Stimulated activated CD8-positive, alpha-beta memory T cell treated with anti-CD3 and anti-CD28 coated beads, Interleukin-7, amount 100 ng/mL, for 48 hours (primary cell): ENCODE results near the gene PCARE.

Experiments used
- DNase-seq, 2 donors: peaks; one replicate each; pipeline ENCODE4 v3.0.0-alpha.2; 2020; ENCODE audit warnings: low read depth in 1 of 2; ENCODE audit errors: extremely low read depth in 1 of 2

PCARE gene

GRCh38 chr2:29040552-29040951 lies 33.8 kb downstream of the PCARE start:
- DNase-seq, result no peak

- no peak for DNase-seq
Measured at GRCh38 chr2:29039718-29040480, 34.4 kb downstream of the PCARE start.

- DNase-seq, result no peak
Measured at GRCh38 chr2:29035016-29035745, 39.1 kb downstream of the PCARE start.

GRCh38 chr2:29033656-29034055 lies 40.7 kb downstream of the PCARE start:
- no peak for DNase-seq

DNA sequence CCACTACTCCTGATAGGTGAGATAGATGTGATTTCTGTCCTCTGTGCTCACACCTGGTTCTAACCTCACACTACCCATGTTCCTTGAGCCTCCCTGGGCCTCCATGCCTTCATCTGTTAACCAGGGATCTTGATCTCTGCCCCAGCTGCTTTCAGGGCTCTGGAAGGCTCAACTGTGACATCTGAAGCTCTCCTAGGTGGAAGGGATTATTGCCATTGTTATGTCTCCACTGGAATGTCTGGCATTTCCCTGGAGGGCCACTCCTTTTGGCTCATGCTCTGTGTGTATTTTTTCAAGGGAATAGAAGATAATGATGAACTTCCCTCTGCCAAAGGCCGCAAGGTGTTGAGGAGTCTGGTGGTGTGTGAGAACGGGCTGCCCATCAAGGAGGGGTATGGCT lies 41.2 kb downstream of the PCARE start:
- DNase-seq, result no peak

DNA sequence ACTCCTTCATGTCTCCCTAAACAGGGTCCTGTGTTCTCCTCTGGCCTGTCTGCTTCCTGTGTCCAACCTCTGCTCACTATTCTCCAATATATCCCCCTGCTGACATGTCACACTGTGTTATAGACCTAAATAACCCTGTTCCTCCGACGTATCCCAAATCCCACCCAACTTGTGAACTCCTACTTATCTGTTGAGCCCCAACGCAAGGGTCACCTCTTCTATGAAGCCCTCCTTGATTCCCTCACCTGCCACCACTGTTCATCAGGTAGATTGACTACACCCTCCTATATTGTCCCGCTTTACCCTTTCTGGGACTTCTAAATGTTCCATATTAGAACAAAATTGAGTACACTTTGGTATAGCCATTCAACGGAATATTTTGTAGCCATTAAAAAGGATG lies 42.1 kb downstream of the PCARE start:
- DNase-seq, result no peak

DNA sequence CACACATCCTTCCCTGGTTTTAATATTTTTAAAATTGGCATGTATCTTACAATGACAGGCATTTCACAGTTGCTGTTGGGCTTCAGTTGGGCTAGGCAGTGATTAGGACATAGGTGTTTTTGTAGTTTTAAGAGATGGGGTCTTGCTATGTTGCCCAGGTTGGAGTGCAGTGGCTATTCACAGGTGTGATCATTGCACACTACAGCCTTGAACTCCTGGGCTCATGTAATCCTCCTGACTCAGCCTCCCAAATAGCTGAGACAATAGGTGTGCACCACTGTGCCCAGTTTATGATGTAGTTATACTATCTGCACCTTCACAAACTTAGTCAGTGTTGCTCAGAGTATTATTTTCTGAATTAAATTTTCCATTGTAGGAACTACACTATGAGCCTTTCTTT lies 43.3 kb downstream of the PCARE start:
- DNase-seq, result no peak

DNA sequence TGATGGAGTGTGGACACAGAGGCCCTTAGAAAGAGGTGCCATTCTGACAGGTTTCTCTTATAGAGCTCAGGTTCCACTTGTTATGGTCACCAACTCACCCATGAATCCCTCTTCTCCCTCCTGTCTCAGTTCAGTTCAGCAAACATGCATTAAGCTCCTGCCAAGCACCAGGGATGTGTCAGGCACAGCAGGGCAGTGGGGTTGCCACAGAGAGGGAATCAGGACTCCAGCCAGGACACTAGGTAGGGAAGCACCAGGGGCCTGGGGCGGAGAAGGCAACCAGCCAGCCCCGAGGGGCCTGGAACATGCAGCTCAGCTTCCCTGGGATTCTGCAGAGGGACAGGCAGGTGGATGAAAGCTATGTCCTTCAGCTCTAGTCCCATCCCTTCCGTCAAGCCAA lies 48.6 kb downstream of the PCARE start:
- DNase-seq, result no peak

DNA sequence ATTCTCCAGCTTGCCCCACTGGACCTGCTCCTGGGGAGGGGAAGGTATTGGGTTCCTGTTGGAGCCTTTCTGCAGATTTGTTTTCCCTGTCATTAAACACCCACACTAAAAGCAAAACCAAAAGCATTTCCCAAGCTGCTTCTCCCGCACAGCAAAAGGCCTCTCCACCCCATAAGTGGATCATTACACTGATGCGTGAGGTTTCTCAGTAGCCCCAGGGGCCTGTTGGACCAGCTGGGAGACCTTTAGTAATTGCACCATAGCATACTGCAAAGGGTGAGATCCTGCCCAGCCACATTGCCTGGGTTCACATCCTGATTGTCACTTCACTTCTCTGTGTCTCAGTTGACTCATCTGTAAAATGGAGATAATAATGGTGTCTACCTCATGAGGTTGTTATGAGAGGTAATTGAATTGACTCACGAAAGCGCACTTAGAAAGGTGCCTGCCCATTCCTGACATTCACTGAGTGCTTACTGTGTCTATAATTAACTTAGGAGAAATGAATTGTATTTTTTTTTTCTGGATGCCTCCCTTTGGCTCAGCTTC lies 49.4 kb downstream of the PCARE start:
- no peak for DNase-seq

DNA sequence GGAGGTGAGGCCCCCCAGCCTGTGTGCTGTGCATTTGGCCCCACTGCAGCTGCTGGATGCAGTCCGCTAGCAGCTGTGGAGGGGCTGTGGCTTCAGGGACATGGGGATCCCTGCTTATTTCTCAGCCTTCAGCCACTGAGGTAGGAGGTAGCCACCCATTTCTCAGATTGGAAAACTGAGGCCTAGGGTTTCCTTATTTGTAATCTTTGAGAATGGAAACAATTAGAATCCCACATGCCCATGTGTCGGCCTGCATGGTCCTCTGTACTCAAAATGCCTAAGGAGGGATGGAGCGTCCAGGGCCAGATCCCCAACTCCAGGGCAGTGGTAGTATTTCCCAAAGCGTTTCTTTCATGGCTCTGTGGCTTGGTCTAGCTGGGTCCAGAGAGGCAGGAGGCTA lies 51.1 kb downstream of the PCARE start:
- no peak for DNase-seq

DNA sequence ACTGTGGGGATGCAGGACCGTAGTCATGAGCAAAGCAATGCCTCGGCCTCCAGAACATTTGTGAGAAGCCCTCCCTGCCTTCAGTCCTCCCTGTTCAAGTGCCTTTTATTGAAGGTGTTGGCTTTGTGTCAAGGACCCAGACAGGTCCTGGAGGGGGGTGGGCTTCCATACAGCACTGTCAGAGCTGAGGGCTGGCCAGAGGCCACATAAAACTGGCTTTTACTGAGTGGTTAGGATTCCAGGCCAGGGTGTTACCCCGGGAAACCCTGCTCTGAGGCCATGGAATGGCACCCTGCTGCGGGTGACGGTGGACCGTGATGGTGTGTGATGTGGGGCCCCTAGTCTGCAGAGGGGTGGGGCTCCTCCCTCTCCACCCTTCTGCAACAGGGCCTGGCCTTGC lies 51.6 kb downstream of the PCARE start:
- no peak for DNase-seq

GRCh38 chr2:29021886-29022285 lies 52.4 kb downstream of the PCARE start:
- no peak for DNase-seq

DNA sequence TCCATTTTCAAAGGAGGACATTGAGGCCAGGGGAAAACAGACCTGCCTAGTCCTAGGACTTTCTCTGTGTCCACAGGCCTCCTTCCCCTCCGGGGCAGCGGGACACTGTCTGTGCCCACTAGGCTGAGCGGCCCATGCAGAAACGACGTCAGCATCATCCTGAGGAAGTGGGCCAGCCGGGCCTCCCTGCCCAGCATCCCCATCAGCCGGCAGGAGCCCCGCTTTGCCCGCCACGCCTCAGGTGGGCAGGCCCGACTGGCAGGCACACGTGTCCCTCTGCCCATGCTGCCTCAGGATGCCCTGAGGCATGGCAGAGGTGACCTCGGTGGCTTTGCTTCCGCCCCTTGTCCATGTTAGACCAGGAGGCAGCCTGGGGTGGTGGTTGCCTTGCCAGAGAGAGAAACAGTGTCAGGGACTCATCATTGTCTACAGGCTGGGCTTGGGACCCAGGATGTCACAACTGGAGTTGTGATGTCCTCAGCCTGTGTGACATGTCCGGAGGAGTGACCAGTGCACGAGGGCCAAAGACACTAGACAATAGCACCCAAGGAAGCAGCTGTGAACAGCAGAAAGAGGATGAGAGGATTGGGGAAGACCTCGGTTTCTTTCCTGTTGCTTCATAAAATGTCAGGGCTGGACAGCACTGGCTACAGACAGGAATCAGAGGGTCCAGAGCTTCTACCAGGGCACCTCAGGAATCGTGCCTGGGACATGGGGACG lies 56.4 kb downstream of the PCARE start:
- no peak for DNase-seq

DNA sequence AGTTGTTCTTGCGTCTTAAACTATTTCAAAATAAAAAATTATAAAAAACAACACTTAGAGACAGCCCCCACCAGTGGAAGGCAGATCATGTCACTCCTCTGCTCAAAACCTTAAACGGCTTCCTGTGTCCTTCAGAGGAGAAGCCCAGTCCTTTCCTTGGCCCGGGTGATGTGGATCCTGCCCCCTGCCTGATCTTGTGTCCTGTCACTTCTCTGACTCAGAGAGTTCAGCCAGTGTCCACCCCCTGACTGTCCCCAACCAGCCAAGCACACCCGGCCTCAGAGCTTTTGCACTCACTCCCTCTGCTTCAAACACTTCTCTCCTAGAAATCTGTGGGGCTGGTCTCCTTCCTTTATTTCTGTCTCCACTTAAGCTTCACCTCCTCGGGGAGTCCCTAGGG lies 57.8 kb downstream of the PCARE start:
- no peak for DNase-seq

GRCh38 chr2:29015701-29016470 lies 58.4 kb downstream of the PCARE start:
- DNase-seq, result no peak

DNA sequence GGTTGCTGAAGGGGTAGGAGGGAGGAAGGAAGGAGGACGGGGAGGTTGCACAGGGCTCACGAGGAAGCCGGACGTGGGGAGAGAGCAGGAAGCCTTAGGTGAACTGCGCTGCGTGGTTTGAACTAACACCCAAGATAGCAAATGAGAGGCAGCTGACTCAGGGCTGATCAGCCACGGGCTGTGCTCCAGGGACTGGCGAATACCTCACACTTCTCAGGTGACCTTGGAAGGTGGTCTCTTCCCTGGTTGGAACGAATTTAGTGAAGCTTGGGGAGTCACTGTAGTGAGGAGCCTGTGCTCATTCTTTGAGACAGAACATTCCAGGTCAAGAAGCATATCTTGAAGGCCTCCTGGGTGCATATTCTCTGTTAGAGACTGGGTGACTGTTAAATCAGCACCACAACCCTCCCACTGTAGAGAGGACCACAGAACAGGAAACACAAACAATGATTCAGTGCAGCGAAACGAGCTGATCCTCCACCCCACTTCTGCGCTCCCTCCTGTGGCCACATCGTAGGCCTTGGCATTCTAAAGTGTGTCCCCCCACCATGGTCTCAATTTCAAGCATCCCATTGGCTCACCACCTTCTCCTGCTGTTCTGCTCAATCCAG lies 59.4 kb downstream of the PCARE start:
- DNase-seq, result peak; percentile 57 to 75

DNA sequence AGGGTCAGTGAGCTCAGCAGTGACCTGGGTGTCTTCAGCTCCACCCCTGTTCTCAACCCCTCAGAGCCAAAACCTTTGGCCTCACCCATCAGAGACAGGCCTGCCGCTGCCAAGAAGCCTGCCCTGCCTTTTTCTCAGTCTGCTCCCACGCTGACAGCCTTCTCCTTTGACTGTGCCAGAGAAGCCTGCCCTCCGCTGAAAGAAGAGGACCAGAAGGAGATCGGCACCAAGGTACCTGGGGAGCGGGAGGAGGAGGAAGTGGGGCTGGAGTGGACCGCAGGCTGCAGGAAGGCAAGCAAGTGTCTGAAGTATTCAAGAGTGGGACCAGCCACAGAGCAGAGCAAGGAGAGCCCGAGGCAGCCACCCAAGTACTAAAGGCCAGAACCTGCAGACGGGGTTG lies 60.0 kb downstream of the PCARE start:
- no peak for DNase-seq

DNA sequence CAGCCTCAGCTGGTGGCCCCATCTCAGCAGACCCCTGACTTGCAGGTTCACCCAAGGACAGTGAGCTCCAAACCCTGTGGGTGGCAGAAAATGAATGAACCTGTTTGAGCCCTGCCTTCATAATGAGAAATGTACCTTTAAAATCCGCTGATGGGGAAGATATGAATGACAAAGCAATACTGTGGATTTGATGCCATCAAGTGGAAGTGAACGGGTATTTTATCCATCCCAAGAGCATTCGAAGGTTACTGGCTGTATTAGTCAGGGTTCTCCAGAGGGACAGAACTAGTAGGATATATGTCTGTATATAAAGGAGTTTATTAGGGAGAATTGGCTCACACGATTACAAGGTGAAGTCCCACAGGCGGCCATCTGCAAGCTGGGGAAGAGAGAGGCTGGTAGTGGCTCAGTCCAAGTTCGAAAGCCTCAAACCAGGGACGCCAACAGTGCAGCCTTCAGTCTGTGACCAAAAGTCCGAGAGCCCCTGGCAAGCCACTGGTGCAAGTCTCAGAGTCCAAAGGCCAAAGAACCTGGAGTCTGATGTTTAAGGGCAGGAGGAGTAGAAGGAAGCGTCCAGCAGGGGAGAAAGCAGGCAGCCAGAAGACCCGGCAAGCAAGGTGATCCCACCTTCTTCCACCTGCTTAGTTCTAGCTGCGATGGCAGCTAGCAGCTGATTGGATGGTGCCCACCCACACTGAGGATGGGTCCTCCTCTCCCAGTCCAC lies 61.1 kb downstream of the PCARE start:
- DNase-seq, result no peak

DNA sequence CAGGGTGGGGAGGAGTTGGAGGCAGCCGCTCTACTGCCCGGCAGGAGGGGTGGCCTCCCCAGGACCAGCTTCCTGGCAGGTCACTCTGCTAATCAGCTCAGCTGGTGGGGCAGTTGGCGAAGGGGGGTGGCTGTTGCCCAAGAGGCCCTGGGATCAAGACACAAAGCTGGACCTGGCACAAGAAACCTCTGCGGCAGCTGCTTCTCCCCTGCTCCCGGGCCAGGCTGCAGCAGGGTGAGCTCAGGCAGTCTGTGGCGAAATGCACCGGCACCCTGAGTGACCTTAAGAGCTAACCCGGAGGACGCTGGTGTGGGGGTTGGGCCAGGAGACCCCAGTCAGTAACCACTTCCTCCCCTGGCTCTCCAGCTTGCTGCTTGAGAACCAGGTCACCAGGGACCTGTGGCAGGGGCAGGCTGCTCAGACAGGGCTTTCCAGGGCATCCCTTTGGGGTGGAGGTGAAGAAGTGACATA lies 62.1 kb downstream of the PCARE start:
- no peak for DNase-seq
